ENCODE results near the gene KCTD3.

Gene KCTD3

GRCh38 chr1:215606564-215607168 is 39.6 kb downstream of the KCTD3 start:
- peak; percentile 94 for FAIRE-seq

- FAIRE-seq: no peak
These were observed 40.3 kb downstream of the KCTD3 start for GRCh38 chr1:215607412-215607811.

GRCh38 chr1:215608646-215609045 is 41.5 kb downstream of the KCTD3 start:
- no peak for FAIRE-seq

GRCh38 chr1:215612391-215612790 is 45.3 kb downstream of the KCTD3 start:
- FAIRE-seq: no peak

- FAIRE-seq: no peak
These were observed 50.9 kb downstream of the KCTD3 start for GRCh38 chr1:215617979-215618378.

- FAIRE-seq: no peak
These were observed 56.1 kb downstream of the KCTD3 start for GRCh38 chr1:215623162-215623561.

- no peak for FAIRE-seq
These were observed 58.8 kb downstream of the KCTD3 start for GRCh38 chr1:215625949-215626348.

GRCh38 chr1:215631040-215631439 is 63.9 kb downstream of the KCTD3 start:
- FAIRE-seq: no peak

- FAIRE-seq: no peak
These were observed 64.4 kb downstream of the KCTD3 start for GRCh38 chr1:215631489-215631888.

- no peak for FAIRE-seq
These were observed 68.7 kb downstream of the KCTD3 start for GRCh38 chr1:215635827-215636226.

GRCh38 chr1:215636258-215636965 is 69.3 kb downstream of the KCTD3 start:
- FAIRE-seq: no peak

- FAIRE-seq: no peak
These were observed 70.0 kb downstream of the KCTD3 start for GRCh38 chr1:215637041-215637573.

GRCh38 chr1:215640429-215641148 is 73.5 kb downstream of the KCTD3 start:
- FAIRE-seq: no peak

- no peak for FAIRE-seq
These were observed 76.7 kb downstream of the KCTD3 start for GRCh38 chr1:215643592-215644321.

GRCh38 chr1:215645182-215645581 is 78.1 kb downstream of the KCTD3 start:
- no peak for FAIRE-seq

- no peak for FAIRE-seq
These were observed 78.8 kb downstream of the KCTD3 start for GRCh38 chr1:215645861-215646260.

- FAIRE-seq: no peak
These were observed 80.6 kb downstream of the KCTD3 start for GRCh38 chr1:215647738-215648137.

- FAIRE-seq: no peak
These were observed 81.9 kb downstream of the KCTD3 start for GRCh38 chr1:215648957-215649356.

- no peak for FAIRE-seq
These were observed 83.5 kb downstream of the KCTD3 start for GRCh38 chr1:215650446-215651149.

- FAIRE-seq: no peak
These were observed 84.8 kb downstream of the KCTD3 start for GRCh38 chr1:215651867-215652266.

- no peak for FAIRE-seq
These were observed 85.3 kb downstream of the KCTD3 start for GRCh38 chr1:215652371-215652770.

- no peak for FAIRE-seq
These were observed 89.9 kb downstream of the KCTD3 start for GRCh38 chr1:215657047-215657446.

Data from G401.6 (cell line).